Nephron progenitor cell (in vitro differentiated cells): ENCODE results near the gene PDCL2.

Source experiments
- DNase-seq: peaks from one replicate; pipeline ENCODE4 v3.0.0; 2021
- H3K27ac Mint-ChIP-seq: 2 replicates; pipeline ENCODE4 v1.8.0; 2021; ENCODE audit warnings: mild to moderate bottlenecking, moderate library complexity, mixed read lengths
- H3K27me3 Mint-ChIP-seq: 2 replicates; pipeline ENCODE4 v1.8.0; 2021; ENCODE audit warnings: mild to moderate bottlenecking, low read depth, mixed read lengths; ENCODE audit not compliant: poor library complexity
- H3K36me3 Mint-ChIP-seq: 2 replicates; pipeline ENCODE4 v1.8.0; 2021; ENCODE audit warnings: low read depth, mixed read lengths
- H3K4me1 Mint-ChIP-seq: 2 replicates; pipeline ENCODE4 v1.8.0; 2021; ENCODE audit warnings: mixed read lengths
- H3K4me3 Mint-ChIP-seq: 2 replicates; pipeline ENCODE4 v1.8.0; 2021; ENCODE audit warnings: mild to moderate bottlenecking, moderate library complexity, mixed read lengths
- H3K9me3 Mint-ChIP-seq: 2 replicates; pipeline ENCODE4 v1.8.0; 2021; ENCODE audit warnings: mild to moderate bottlenecking, moderate library complexity, mixed read lengths
- CTCF ChIP-seq: fragments of 200-600 bp; sonication (generic); IDR thresholded peaks from 2 replicates; pipeline ENCODE4 v1.5.0; 2021; ENCODE audit warnings: antibody characterized with exemption

The PDCL2 gene

DNA sequence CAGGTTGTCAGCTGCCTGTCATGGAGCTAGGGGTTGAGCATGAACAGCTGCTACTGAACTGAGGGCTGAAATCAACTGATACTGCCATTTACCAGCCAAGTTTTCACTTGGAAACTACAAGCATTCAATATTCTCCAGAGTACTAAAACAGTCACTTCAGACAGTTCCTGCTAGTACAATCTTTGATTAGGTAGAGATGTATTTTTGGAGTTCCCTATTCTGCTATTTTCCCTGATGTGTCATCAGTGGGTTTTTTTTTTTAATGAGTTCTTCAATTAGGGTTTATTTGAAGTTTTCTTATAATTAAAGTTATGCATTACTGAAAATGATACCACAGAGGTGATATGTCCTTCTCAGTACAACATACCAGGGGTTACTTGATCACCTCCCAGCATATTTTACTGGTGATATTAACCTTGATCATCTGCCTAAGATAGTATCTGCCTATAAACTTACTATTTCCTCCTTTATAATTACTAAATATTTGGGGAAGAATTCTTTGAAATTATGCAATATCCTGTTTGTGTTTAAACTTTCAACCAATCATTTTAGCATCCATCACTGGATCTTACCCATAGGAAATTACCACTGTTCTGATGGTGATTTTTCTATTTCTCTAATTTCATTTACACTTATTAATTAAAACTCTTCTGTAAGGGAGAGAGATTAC is 13.6 kb downstream of the PDCL2 start:
- Mint-ChIP-seq H3K27ac (no peak overlapping the region), H3K4me3 (no peak overlapping the region), H3K4me1 (no peaks in the 10 kb centered on the region), H3K27me3 (peaks cover 7% of the 10 kb centered on the region), H3K36me3 (peaks cover 44% of the 10 kb centered on the region), H3K9me3 (peaks cover 70% of the 10 kb centered on the region)
- no peak for TF ChIP-seq CTCF
- DNase-seq: no peak

DNA sequence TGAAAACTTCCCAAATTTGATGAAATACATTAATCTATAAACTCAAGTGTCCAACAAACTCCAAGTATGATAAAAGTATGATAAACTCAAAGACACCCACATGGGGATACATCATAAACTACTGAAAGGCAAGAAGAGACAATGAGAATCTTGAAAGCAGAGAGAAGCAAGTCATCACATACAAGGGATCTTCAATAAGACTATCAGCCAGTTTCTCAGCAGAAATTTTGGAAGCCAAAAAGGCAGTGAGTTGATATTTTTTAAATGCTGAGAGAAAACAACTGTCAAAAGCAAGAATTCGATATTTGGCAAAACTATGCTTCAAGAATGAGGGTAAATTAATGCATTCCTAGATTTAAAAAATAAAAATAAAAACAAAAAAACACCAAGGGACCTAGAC is 16.5 kb downstream of the PDCL2 start:
- DNase-seq: no peak
- Mint-ChIP-seq H3K4me1 (no peaks in the 10 kb centered on the region), H3K4me3 (no peak overlapping the region), H3K9me3 (peaks cover 55% of the 10 kb centered on the region), H3K27me3 (peaks cover 4% of the 10 kb centered on the region), H3K36me3 (peaks cover 35% of the 10 kb centered on the region), H3K27ac (no peak overlapping the region)
- no peak for TF ChIP-seq CTCF

- Mint-ChIP-seq H3K27me3 (peaks cover 4% of the 10 kb centered on the region), H3K9me3 (peaks cover 54% of the 10 kb centered on the region), H3K4me3 (no peak overlapping the region), H3K36me3 (peaks cover 36% of the 10 kb centered on the region), H3K4me1 (no peaks in the 10 kb centered on the region), H3K27ac (no peak overlapping the region)
- no peak for TF ChIP-seq CTCF
- no peak for DNase-seq
Measured at GRCh38 chr4:55574252-55574651, 17.8 kb downstream of the PDCL2 start.

GRCh38 chr4:55571806-55572205 is 20.2 kb downstream of the PDCL2 start:
- peaks cover 4% of the 10 kb centered on the region for H3K27me3 Mint-ChIP-seq
- peaks cover 43% of the 10 kb centered on the region for H3K9me3 Mint-ChIP-seq

GRCh38 chr4:55568905-55569504 is 23.0 kb downstream of the PDCL2 start:
- peaks cover 8% of the 10 kb centered on the region for H3K27me3 Mint-ChIP-seq
- H3K4me3 Mint-ChIP-seq: no peak overlapping the region
- no peak overlapping the region for H3K27ac Mint-ChIP-seq
- no peak for TF ChIP-seq CTCF
- peaks cover 15% of the 10 kb centered on the region for H3K9me3 Mint-ChIP-seq
- H3K36me3 Mint-ChIP-seq: peaks cover 22% of the 10 kb centered on the region
- no peaks in the 10 kb centered on the region for H3K4me1 Mint-ChIP-seq
- no peak for DNase-seq

More at GRCh38 chr4:55571806-55572205, 20.2 kb downstream of the PDCL2 start:
- DNase-seq: no peak
- Mint-ChIP-seq H3K36me3 (peaks cover 38% of the 10 kb centered on the region), H3K4me3 (no peak overlapping the region), H3K4me1 (no peaks in the 10 kb centered on the region), H3K27ac (no peak overlapping the region)
- TF ChIP-seq CTCF: no peak

DNA sequence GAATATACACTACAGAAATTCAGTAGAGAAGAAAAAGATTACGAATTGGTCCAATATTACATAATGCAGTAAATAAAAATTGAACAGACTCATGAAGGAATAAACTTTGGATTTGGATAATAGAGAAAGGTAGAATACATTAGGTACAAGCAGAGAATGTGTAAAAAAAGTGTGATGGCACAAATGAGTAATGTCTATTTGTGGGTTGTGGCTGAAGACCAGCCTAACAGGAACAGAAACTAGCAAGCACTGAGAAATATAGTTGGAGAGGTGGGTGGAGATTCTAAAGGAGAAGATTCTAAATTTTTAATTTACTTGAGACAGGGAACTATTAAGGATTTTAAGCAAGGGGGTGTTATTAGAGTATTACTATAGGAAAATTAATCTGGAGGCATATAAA is 30.2 kb downstream of the PDCL2 start:
- Mint-ChIP-seq H3K9me3 (peaks cover 4% of the 10 kb centered on the region), H3K27me3 (peaks cover 16% of the 10 kb centered on the region), H3K4me3 (no peak overlapping the region), H3K4me1 (no peaks in the 10 kb centered on the region), H3K27ac (no peak overlapping the region), H3K36me3 (peaks cover 6% of the 10 kb centered on the region)
- DNase-seq: no peak
- TF ChIP-seq CTCF: no peak
